NB4 (cell line): Measurements from ENCODE around the gene MOB2.

ENCODE experiments used
- MYC ChIP-seq: IDR thresholded peaks from 2 replicates; pipeline ENCODE4 v1.6.1; 2011; ENCODE audit warnings: low read depth, low read length
- POLR2A ChIP-seq: IDR thresholded peaks from 2 replicates; pipeline ENCODE4 v1.6.1; 2011; ENCODE audit warnings: mild to moderate bottlenecking; ENCODE audit not compliant: insufficient read length; ENCODE audit errors: extremely low read depth
- TF ChIP-seq, protein P1 (sequence below): IDR thresholded peaks from one replicate; pipeline ENCODE4 v1.5.1; 2012; ENCODE audit warnings: low read depth, low read length
- TF ChIP-seq, protein P2 (sequence below): IDR thresholded peaks from 2 replicates; pipeline ENCODE4 v1.6.1; 2011; ENCODE audit warnings: low read depth, low read length

- TF ChIP-seq, protein P1, sequence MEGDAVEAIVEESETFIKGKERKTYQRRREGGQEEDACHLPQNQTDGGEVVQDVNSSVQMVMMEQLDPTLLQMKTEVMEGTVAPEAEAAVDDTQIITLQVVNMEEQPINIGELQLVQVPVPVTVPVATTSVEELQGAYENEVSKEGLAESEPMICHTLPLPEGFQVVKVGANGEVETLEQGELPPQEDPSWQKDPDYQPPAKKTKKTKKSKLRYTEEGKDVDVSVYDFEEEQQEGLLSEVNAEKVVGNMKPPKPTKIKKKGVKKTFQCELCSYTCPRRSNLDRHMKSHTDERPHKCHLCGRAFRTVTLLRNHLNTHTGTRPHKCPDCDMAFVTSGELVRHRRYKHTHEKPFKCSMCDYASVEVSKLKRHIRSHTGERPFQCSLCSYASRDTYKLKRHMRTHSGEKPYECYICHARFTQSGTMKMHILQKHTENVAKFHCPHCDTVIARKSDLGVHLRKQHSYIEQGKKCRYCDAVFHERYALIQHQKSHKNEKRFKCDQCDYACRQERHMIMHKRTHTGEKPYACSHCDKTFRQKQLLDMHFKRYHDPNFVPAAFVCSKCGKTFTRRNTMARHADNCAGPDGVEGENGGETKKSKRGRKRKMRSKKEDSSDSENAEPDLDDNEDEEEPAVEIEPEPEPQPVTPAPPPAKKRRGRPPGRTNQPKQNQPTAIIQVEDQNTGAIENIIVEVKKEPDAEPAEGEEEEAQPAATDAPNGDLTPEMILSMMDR, result no peak
- TF ChIP-seq, protein P2, sequence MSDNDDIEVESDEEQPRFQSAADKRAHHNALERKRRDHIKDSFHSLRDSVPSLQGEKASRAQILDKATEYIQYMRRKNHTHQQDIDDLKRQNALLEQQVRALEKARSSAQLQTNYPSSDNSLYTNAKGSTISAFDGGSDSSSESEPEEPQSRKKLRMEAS, result no peak
- TF ChIP-seq POLR2A (no peak), MYC (no peak)
These were observed 8.6 kb downstream of the MOB2 start for GRCh38 chr11:1478011-1478410.
